GM04503 (cell line): ENCODE data around the gene BFAR.
"Not testable (repeated sequence)": the region's sequence is repeated elsewhere in the genome, so short reads cannot be mapped to it uniquely, and the experiment has no call there.

Experiments used
- DNase-seq: peaks from one replicate; pipeline ENCODE4 v3.0.0-alpha.2; 2012; ENCODE audit warnings: low read depth

BFAR gene

GRCh38 chr16:14701859-14702258 lies 69.1 kb downstream of the BFAR start:
- DNase-seq, result not testable (repeated sequence)

- DNase-seq, result not testable (repeated sequence)
Measured at GRCh38 chr16:14702672-14703071, 69.9 kb downstream of the BFAR start.

GRCh38 chr16:14703156-14704011 lies 70.6 kb downstream of the BFAR start, which contains the start of gene NPIPA3:
Gene NPIPA3, plus strand, starts transcription at chr16:14703411. Its CDS starts 5,533 bp downstream, at chr16:14708944.
- not testable (repeated sequence) for DNase-seq
